GM18861 (cell line): ENCODE results near the gene COP1.
"Not testable (repeated sequence)": the region's sequence is repeated elsewhere in the genome, so short reads cannot be mapped to it uniquely, and the experiment has no call there.

ENCODE experiments used
- ATAC-seq: cut with Tn5 transposase; IDR thresholded peaks from one replicate; pipeline ENCODE4 v1.9.1; 2021; ENCODE audit not compliant: unreplicated experiment

The COP1 gene

GRCh38 chr1:176206961-176207902 lies at the start of gene COP1:
TSS of gene COP1 (minus strand) at chr1:176207286. CDS start at chr1:176206978, 308 bp downstream.
- peak; percentile 71 for ATAC-seq

- ATAC-seq: no peak
Measured at GRCh38 chr1:176252191-176252590, 45.1 kb upstream of the COP1 start.

- no peak for ATAC-seq
Measured at GRCh38 chr1:176244851-176245250, 37.8 kb upstream of the COP1 start.

- ATAC-seq: no peak
Measured at GRCh38 chr1:176243746-176244145, 36.7 kb upstream of the COP1 start.

GRCh38 chr1:176241385-176242015 lies 34.4 kb upstream of the COP1 start:
- ATAC-seq: no peak

- ATAC-seq: not testable (repeated sequence)
Measured at GRCh38 chr1:176233657-176234056, 26.6 kb upstream of the COP1 start.

- no peak for ATAC-seq
Measured at GRCh38 chr1:176227579-176227978, 20.5 kb upstream of the COP1 start.

GRCh38 chr1:176225911-176226310 lies 18.8 kb upstream of the COP1 start:
- no peak for ATAC-seq

GRCh38 chr1:176225479-176225875 lies 18.4 kb upstream of the COP1 start:
- no peak for ATAC-seq

GRCh38 chr1:176222196-176222595 lies 15.1 kb upstream of the COP1 start:
- no peak for ATAC-seq

- ATAC-seq: no peak
Measured at GRCh38 chr1:176220100-176220689, 13.1 kb upstream of the COP1 start.

GRCh38 chr1:176217461-176218099 lies 10.5 kb upstream of the COP1 start:
- ATAC-seq: no peak

GRCh38 chr1:176216031-176216430 lies 8.9 kb upstream of the COP1 start:
- no peak for ATAC-seq

- ATAC-seq: no peak
Measured at GRCh38 chr1:176211396-176212165, 4.5 kb upstream of the COP1 start.

- no peak for ATAC-seq
Measured at GRCh38 chr1:176208034-176208433, 948 bp upstream of the COP1 start.

- peak; percentile 11 for ATAC-seq
Measured at GRCh38 chr1:176206006-176206960, 803 bp downstream of the COP1 start.

- ATAC-seq: no peak
Measured at GRCh38 chr1:176205332-176205914, 1.7 kb downstream of the COP1 start.

- not testable (repeated sequence) for ATAC-seq
Measured at GRCh38 chr1:176204655-176205054, 2.4 kb downstream of the COP1 start.

GRCh38 chr1:176203735-176204134 lies 3.4 kb downstream of the COP1 start:
- no peak for ATAC-seq
